Activated T-helper 1 cell treated with anti-CD3 and anti-CD28 coated beads, Interleukin-12 subunit alpha, Interleukin-12 subunit beta, Interleukin-2, Interleukin-4 antibody, amounts not matched to agents 30 ng/mL and 10 ng/mL and 1 ng/mL, durations not matched to agents 14 hours and 24 hours and 36 hours (primary cell): ENCODE data around the gene RAB11FIP3. TPM values are rescaled to one million over a fixed set of nuclear protein-coding genes. Genes with fewer than 3 reads are reported as not detected.
A peak's percentile ranks its signal among the peaks of the same experiment; 100 is the strongest.

Source experiments
- DNase-seq: peaks from one replicate; pipeline ENCODE4 v3.0.0; 2021; ENCODE audit warnings: low spot score
- H3K27ac Mint-ChIP-seq: one replicate; pipeline ENCODE4 v1.8.0; 2021; ENCODE audit warnings: mild to moderate bottlenecking, mixed read lengths
- H3K27me3 Mint-ChIP-seq: one replicate; pipeline ENCODE4 v1.8.0; 2022; ENCODE audit warnings: mild to moderate bottlenecking, moderate library complexity, mixed read lengths; ENCODE audit not compliant: insufficient read depth
- H3K36me3 Mint-ChIP-seq: one replicate; pipeline ENCODE4 v1.8.0; 2021; ENCODE audit warnings: low read depth, mixed read lengths
- H3K4me1 Mint-ChIP-seq: one replicate; pipeline ENCODE4 v1.8.0; 2021; ENCODE audit warnings: low read depth, mixed read lengths
- H3K4me3 Mint-ChIP-seq: one replicate; pipeline ENCODE4 v1.8.0; 2021; ENCODE audit warnings: mild to moderate bottlenecking, moderate library complexity, mixed read lengths
- H3K9me3 Mint-ChIP-seq: one replicate; pipeline ENCODE4 v1.8.0; 2021; ENCODE audit warnings: mixed read lengths
- intact Hi-C: fragments of 100-400 bp; cut with micrococcal nuclease; formaldehyde crosslinking; loops from one replicate; pipeline ENCODE4 v1.15.1; 2024
- total RNA-seq: library from RNA; stranded (reverse); gene quantifications from 2 replicates; pipeline ENCODE4 v1.2.3, GENCODE V29; 2022

Gene RAB11FIP3
- total RNA-seq, 1 donor from 2014 or later = 47.5 TPM

DNA sequence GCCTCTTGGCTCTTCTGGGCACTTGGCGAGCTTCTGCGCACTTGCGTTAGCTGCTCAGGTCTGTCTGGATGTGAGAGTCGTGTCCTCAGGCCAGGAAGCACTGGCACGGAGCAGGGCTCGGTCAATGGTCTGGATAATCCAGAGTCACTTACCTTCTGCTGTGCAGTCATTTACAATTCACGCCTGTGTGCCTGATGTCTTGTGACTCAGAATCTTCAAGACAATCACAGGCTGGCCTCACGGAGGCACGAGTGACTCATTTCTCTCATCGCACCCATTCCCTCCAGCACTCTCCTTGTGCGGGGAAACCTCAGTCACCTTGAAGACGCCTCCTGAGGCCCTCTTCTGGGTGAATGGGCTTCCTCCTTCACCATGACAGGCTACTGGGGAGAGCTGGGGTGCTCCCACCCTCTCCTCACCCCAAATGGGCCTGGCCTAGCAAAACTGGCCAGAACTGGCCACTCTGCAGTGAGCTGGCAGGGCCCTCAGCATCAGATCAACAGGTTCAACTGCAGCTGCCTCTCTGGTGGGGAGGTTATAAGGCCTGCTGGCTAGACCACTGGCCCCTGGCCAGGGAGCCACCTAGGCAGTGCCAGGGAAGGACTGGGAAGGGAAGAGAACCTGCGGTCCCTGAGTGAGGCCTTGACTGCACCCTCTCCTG is 100.2 kb downstream of the RAB11FIP3 start:
- H3K4me1 Mint-ChIP-seq = peaks cover 9% of the 10 kb centered on the region
- peak; percentile 64 for DNase-seq
- peak overlapping the region; percentile 99 for H3K27ac Mint-ChIP-seq
- no peaks in the 10 kb centered on the region for H3K27me3 Mint-ChIP-seq
- H3K36me3 Mint-ChIP-seq = peaks cover 10% of the 10 kb centered on the region
- peak overlapping the region; percentile 89 for H3K4me3 Mint-ChIP-seq
- intact Hi-C loops = loop anchor here (1.0 to 5.0 kb wide), 6 partner anchors 100 to 783 kb away; partner anchors contain the start of genes DECR2, FAM234A, PGAP6 and RAB11FIP3
- no peaks in the 10 kb centered on the region for H3K9me3 Mint-ChIP-seq

DNA sequence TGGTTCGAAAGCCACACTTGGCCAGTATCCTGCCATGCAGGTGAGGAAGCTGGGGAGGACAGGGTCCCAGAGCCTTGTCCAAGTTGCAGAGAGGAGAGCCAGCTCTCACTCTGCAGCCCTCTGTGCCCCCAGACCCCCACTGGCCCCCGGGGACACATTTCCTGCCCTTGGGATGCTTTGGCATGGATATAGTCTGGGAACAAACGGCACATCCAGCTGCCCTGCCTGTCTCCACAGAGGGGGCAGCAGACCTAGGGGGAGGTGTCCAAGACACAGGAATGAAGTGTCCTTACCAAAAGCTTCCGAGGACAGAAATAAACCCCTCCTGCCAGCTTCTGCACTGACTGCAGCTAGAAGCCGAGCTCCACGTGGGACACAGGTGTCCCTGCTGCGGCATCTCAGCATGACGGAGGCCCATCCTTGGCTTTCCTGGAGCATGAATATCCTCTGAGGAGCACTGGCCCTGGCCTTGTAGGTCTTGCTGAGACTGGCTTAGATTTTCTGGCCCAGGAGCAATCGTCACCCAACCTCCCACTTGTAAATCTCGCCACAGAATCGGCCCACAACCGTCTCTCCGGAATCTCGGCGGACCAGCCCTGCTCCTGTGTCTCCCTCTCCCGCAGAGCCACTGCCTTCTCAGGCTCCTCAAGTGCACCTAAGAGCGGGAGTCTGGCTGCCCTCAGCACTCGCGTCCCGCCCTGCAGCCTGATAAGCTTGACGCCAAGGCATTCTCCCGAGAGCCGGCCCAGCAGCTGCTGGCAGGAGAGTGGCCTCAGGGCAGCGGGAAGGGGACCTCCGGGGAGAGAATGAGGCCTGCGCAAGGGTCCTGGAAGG is 100.9 kb downstream of the RAB11FIP3 start:
- no peaks in the 10 kb centered on the region for H3K9me3 Mint-ChIP-seq
- no peaks in the 10 kb centered on the region for H3K27me3 Mint-ChIP-seq
- peaks cover 10% of the 10 kb centered on the region for H3K36me3 Mint-ChIP-seq
- H3K4me1 Mint-ChIP-seq = peaks cover 9% of the 10 kb centered on the region
- DNase-seq = no peak
- H3K27ac Mint-ChIP-seq = peak overlapping the region; percentile 99
- intact Hi-C loops = loop anchor here (1.0 to 5.0 kb wide), 9 partner anchors 44 to 782 kb away; partner anchors contain the start of genes DECR2, FAM234A, METTL26 and PGAP6
- H3K4me3 Mint-ChIP-seq = peak overlapping the region; percentile 89

DNA sequence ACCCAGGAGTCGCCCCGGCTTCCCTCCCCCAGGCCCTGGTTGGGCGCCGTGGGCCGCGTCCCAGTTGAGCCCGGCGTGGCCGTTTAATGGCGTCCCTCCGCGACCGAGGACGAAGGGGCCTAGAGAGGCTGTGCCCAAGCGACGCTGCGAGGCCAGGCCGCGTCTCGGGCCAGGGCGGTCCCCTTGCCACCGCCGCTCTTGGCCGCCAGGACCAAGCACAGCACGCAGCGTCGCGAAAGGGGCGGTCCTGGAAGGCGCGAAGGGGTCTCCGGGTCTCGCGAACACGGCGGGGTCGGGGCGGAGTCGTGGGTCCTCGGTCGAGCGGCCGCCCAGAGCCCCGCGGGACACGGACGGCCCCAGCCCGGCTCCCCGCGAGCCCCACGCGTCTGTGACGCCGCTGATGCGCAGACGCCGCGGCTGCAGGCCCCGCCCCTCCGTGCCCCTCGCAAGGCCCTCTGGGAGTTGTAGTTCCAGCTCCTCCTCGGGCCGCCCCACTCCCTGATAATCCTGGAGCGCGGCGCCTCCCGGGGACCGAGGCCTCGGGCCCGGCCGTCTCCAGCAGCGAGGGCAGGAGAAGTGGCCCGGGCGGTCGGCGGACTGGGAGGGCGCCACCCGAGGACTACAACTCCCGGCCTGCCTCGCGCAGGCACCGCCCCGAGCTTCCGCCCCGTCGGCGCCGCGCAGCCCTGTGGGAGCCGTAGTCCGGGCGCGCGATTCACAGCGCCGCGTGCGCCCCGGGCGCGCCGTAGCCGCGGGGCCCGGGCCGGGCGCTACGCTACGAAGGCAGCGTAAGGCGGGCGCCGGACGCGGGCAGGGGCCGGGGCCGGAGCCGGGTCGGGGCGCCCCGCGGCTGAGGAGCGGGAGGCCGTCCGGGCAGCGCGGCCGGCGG is 101.8 kb downstream of the RAB11FIP3 start, which contains the start of gene CAPN15:
CAPN15 (plus strand) TSS at position 698 of the 889 bp plus-strand sequence. CDS start 19,127 bp downstream, outside the sequence.
- Mint-ChIP-seq H3K36me3 (peaks cover 10% of the 10 kb centered on the region), H3K4me1 (peaks cover 9% of the 10 kb centered on the region), H3K4me3 (peak within 1 kb of the TSS; percentile 95), H3K9me3 (no peaks in the 10 kb centered on the region), H3K27ac (peak within 1 kb of the TSS; percentile 94), H3K27me3 (no peaks in the 10 kb centered on the region)
- intact Hi-C loops = loop anchor here (1.0 to 5.0 kb wide), 9 partner anchors 43 to 782 kb away; partner anchors contain the start of genes DECR2, FAM234A, METTL26 and PGAP6
- DNase-seq = peak; percentile 84

DNA sequence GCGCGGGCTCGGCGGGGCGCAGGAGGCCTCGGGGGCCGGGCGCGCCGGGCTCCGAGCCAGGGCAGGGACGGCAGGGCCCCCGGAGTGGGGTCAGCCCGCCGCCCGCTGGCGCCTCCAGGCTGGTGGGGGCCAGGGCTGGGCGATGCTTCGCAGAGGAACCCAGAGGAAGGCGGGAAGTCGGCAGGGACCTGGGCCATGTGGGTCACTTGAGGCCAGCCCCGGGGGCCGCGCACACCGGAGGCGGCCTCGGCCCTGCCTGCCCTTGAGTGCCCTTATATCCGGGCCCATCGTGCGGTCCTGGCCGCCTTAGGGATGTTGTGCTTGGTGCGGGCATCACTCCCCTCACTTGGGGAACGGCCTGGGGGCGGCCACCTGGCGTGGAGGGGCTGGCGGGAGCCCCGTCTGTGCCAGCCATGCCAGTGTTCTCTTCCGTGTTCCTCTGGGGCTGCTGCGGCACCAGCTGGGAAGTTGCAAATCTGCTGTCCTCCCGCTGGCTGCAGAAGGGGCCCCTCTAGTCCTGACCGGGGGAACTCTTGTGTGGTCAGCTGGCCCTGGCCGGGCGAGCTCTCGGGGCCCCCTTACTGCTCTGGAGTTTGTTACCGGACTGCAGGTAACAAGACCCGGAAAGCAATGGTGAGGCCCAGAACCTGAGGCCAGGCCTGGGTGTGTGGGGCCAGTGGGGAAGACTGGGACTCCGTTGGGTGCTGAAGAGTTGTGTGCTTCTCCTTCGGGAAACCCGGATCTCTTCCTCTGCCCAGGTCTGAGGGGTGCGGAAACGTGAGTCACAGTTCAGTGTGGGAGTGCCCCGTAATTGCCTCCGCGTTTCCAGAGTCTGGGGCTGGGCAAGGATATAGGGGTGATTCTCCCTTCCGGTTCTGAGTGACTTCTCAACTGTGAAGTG is 102.9 kb downstream of the RAB11FIP3 start:
- Mint-ChIP-seq H3K9me3 (no peaks in the 10 kb centered on the region), H3K36me3 (peaks cover 8% of the 10 kb centered on the region), H3K4me1 (peaks cover 9% of the 10 kb centered on the region), H3K27ac (peak overlapping the region; percentile 94), H3K27me3 (no peaks in the 10 kb centered on the region), H3K4me3 (peak overlapping the region; percentile 95)
- DNase-seq = peak; percentile 22
- intact Hi-C loops = loop anchor here (5.0 kb wide), 2 partner anchors 146 to 279 kb away; partner anchors contain the start of gene PGAP6

DNA sequence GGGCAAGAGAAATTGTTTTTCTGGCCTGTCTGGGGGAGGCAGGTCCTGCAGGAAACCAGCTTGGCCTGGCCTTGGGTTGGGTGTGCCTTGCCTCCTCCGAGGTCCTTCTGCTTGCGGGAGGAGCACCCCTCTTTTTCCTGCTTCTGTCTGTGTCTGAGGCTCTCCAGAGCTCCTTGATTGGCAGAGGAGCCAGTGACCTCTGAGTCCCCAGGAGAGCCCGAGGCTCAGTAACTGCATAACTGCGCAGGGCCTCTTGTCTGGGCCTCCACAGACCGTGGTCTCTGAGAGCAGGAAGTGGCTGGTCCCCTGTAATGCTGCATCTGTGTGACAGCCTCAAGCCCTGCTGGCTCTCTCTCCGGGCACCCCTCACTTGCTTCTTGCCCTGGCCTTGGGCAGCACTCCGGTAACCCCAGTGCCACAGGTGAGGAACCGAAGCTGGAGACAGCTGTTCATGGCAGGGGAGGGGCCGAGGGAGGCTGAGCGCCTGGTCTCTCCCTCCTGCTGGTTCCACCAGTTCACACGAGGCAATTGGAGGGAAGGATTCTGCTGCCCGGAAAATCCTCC is 103.6 kb downstream of the RAB11FIP3 start:
- DNase-seq = peak; percentile 12
- H3K9me3 Mint-ChIP-seq = no peaks in the 10 kb centered on the region
- intact Hi-C loops = loop anchor here (5.0 kb wide), 2 partner anchors 147 to 278 kb away; partner anchors contain the start of gene PGAP6

DNA sequence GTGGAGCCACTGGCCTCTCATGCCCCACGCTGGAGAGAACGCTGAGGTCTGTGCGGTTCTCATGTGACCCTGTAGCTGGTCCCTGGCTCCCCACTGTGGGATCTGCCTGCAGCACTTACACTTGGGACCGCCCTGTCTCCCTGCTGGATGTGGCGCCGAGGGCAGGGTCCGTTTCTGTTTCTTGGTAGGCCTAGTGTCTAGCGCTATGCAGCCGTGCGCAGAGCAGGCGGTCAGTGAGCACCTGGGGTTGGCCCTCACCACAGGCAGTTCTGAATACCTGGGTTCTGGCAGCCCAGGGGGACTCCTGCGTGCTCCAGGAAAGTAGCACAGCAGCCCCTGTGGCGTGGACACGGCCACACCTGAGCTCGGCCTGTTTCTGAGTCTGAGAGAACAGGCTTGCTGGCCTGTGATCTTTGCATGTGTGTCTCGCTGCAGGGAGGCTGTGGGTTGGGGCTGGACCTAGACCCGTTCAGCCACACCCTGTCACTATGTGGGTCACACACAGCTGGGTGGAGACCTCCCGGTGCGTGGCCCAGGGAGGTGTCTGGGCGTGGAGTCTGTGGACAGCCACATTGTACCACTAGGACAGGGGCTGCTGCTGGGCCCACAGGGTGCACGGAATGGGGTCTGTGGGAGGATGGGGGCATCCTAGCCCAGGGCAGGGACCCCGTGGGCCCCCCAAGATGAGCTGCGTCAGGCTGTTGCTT is 104.8 kb downstream of the RAB11FIP3 start:
- Mint-ChIP-seq H3K4me1 (peaks cover 7% of the 10 kb centered on the region), H3K27ac (no peak overlapping the region), H3K36me3 (peaks cover 8% of the 10 kb centered on the region), H3K27me3 (no peaks in the 10 kb centered on the region), H3K9me3 (no peaks in the 10 kb centered on the region), H3K4me3 (peak overlapping the region; percentile 95)
- intact Hi-C loops = no loop called here
- DNase-seq = no peak

More for the DNA sequence above, 103.6 kb downstream of the RAB11FIP3 start:
- H3K27ac Mint-ChIP-seq = peak overlapping the region; percentile 94
- H3K4me1 Mint-ChIP-seq = peaks cover 9% of the 10 kb centered on the region
- peaks cover 8% of the 10 kb centered on the region for H3K36me3 Mint-ChIP-seq
- no peaks in the 10 kb centered on the region for H3K27me3 Mint-ChIP-seq
- peak overlapping the region; percentile 95 for H3K4me3 Mint-ChIP-seq

DNA sequence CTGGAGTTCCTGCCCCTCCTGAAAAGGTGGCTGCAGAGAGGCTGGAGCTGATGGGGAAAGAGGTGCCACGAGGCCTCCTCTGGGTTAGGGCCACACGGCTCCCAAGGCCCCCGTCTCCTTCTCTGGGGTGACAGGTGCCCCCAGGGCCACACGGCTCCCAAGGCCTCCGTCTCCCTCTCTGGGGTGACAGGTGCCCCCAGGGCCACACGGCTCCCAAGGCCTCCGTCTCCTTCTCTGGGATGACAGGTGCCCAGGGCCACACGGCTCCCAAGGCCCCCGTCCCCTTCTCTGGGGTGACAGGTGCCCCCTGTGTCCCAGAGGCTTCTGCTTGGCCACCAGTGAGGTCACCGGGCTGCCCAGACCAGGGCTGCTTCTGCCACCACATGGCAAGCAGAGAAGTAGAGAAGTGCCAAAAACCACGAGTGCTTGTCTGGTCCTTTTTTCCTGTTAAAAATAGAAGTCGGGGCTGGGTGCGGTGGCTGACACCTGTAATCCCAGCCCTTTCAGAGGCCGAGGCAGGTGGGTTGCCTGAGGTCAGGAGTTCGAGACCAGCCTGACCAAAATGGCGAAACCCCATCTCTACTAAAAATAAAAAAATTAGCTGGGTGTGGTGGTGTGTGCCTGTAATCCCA is 106.2 kb downstream of the RAB11FIP3 start:
- peaks cover 2% of the 10 kb centered on the region for H3K36me3 Mint-ChIP-seq
- intact Hi-C loops = no loop called here
- no peaks in the 10 kb centered on the region for H3K9me3 Mint-ChIP-seq
- no peaks in the 10 kb centered on the region for H3K4me1 Mint-ChIP-seq
- no peak for DNase-seq
- H3K27me3 Mint-ChIP-seq = no peaks in the 10 kb centered on the region
- H3K27ac Mint-ChIP-seq = no peak overlapping the region
- no peak overlapping the region for H3K4me3 Mint-ChIP-seq

DNA sequence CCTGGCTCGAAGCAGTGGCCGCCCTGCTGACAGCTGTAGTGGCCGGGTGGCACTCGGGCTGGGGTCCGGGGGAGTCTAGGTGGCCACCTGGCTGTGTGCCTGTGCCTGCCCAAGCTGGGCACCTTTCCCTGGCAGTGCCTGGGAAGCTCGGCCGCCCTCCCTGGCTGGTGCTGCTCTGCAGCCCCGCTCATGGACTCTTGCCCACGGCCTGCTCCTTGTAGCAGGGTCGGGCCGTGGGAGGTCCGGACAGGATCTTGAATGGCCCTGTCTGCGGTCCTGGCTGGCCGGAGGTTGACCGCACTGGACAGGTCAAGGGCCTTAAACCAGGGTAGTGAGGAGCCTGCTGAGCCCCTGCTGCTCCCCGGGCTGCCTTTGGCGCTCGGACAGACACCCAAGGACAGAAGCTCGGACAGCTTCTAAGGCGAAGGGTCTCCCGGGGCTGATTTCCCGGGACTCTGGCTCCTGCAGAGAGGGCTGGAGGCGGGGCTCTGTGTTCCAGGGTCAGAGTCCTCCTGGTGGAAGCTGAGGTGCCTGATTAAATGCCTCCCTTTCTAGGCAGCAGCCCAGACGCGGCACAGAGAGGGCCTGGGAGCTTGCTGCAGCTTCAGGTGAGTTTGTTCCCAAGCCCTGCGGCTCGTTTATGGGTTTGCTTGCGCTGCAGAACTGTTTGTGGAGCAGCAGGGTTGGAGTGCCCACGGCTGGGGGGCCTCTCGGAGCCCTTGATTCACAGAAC is 108.1 kb downstream of the RAB11FIP3 start:
- no peak overlapping the region for H3K27ac Mint-ChIP-seq
- H3K4me1 Mint-ChIP-seq = no peaks in the 10 kb centered on the region
- no peak overlapping the region for H3K4me3 Mint-ChIP-seq
- H3K9me3 Mint-ChIP-seq = no peaks in the 10 kb centered on the region
- intact Hi-C loops = no loop called here
- peaks cover 2% of the 10 kb centered on the region for H3K36me3 Mint-ChIP-seq
- no peak for DNase-seq
- no peaks in the 10 kb centered on the region for H3K27me3 Mint-ChIP-seq

DNA sequence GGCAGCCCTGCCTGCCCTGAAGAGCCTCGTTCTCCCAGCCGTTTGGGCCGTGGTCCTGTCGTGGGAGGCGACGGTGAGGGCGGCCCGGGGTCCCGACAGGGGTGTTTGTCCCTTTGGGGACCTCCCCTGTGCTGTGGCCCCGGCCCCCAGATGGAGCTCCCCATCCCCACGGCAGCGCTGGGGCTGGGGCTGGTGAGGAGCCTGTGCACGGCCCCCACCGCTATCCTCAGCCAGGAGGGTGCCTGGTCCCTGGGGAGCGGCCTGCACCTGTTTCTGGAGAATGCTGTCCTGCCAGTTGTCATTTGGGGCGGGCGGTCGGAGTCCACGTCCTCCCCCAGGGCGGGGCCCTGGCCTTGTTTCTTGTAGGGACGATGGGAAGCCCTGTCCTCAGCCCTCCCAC is 108.7 kb downstream of the RAB11FIP3 start:
- Mint-ChIP-seq H3K36me3 (peaks cover 6% of the 10 kb centered on the region), H3K27me3 (no peaks in the 10 kb centered on the region), H3K4me3 (no peak overlapping the region), H3K27ac (no peak overlapping the region), H3K9me3 (no peaks in the 10 kb centered on the region), H3K4me1 (no peaks in the 10 kb centered on the region)
- intact Hi-C loops = no loop called here
- DNase-seq = no peak

DNA sequence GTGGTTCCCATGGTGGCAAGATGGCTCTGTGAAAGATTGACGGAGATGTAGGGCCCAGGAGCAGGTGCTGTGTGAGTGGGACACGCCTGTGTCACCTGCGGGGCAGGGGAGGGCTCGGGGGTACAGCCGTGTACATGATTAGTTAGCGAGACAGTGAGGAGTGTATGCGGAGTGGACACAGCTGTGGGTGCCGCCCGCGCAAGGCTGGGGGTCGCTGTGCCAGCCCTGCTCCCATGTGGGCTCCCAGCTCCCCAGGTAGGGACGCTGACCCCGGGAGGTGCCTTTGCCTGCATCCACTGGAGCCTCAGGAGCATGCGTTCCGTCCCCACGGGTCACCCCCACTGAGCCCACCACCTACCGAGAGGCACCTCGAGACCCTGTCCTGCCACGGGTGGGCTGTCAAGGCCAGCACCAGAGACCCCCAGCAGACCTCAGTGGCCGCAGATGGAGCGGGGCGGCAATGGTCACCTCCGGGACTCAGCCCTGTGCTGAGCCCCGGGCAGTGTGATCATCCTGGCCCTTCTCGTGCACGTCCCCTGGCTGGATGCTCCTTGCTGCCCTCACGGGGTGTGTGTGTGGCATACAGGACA is 109.5 kb downstream of the RAB11FIP3 start:
- intact Hi-C loops = no loop called here
- Mint-ChIP-seq H3K9me3 (no peaks in the 10 kb centered on the region), H3K4me1 (no peaks in the 10 kb centered on the region), H3K4me3 (no peak overlapping the region), H3K27me3 (no peaks in the 10 kb centered on the region), H3K27ac (no peak overlapping the region), H3K36me3 (peaks cover 6% of the 10 kb centered on the region)
- DNase-seq = no peak
